ENCODE results near the gene SP3. TPM values are rescaled to one million over a fixed set of nuclear protein-coding genes. Genes with fewer than 3 reads are reported as not detected.
"Not testable (repeated sequence)": the region's sequence is repeated elsewhere in the genome, so short reads cannot be mapped to it uniquely, and the experiment has no call there.

Gene SP3
- total RNA-seq, 1 experiment from 2014 or later: 84.5 TPM

- no TSS peak for BruUV-seq (replicated peaks)
- intact Hi-C loops (cut with micrococcal nuclease; ENCODE audit: unreplicated experiment): loop anchor here (10.0 kb wide), 1 partner anchor 452 kb away; no protein-coding TSS in a partner anchor
- POLR2A ChIA-PET (ENCODE audit: low non-redundant PET): no interaction called here
These were observed 72.8 kb downstream of the SP3 start for GRCh38 chr2:173892341-173892740.

GRCh38 chr2:173891315-173892037 lies 73.7 kb downstream of the SP3 start:
- H3K27ac ChIP-seq (ENCODE audit: low read depth, low read length, poor library complexity, severe bottlenecking): no peak overlapping the region
- no peak overlapping the region for H3K4me3 ChIP-seq (ENCODE audit: low read depth, low read length, poor library complexity, severe bottlenecking)
- no peaks in the 10 kb centered on the region for H3K27me3 ChIP-seq (replicated peaks; ENCODE audit: insufficient read depth, low read depth, low read length, poor library complexity)
- no peak for DNase-seq (ENCODE audit: low spot score)
- no peaks in the 10 kb centered on the region for H3K4me1 ChIP-seq (ENCODE audit: insufficient read depth, low read length, poor library complexity, severe bottlenecking)
- BruUV-seq (replicated peaks): no TSS peak
- ChIA-PET POLR2A (ENCODE audit: low non-redundant PET) (no interaction called here), CTCF (no interaction called here)
- TF ChIP-seq EZH2 (IDR thresholded peaks at IDR 0.05; ENCODE audit: borderline replicate concordance, low read depth, low read length, poor library complexity, severe bottlenecking) (no peak), CTCF (conservative IDR thresholded peaks at IDR 0.05; ENCODE audit: low read depth, low read length) (no peak)
- H3K9me3 ChIP-seq (ENCODE audit: low read depth, low read length, poor library complexity, severe bottlenecking): peaks cover 12% of the 10 kb centered on the region
- H3K36me3 ChIP-seq (ENCODE audit: insufficient read depth, low read length, poor library complexity, severe bottlenecking): no peaks in the 10 kb centered on the region
- intact Hi-C loops (cut with micrococcal nuclease; ENCODE audit: unreplicated experiment): loop anchor here (10.0 kb wide), 1 partner anchor 453 kb away; no protein-coding TSS in a partner anchor

More at GRCh38 chr2:173892341-173892740, 72.8 kb downstream of the SP3 start:
- Histone ChIP-seq H3K36me3 (ENCODE audit: insufficient read depth, low read length, poor library complexity, severe bottlenecking) (no peaks in the 10 kb centered on the region), H3K9me3 (ENCODE audit: low read depth, low read length, poor library complexity, severe bottlenecking) (peaks cover 12% of the 10 kb centered on the region), H3K27me3 (replicated peaks; ENCODE audit: insufficient read depth, low read depth, low read length, poor library complexity) (no peaks in the 10 kb centered on the region), H3K27ac (ENCODE audit: low read depth, low read length, poor library complexity, severe bottlenecking) (no peak overlapping the region), H3K4me3 (ENCODE audit: low read depth, low read length, poor library complexity, severe bottlenecking) (no peak overlapping the region), H3K4me1 (ENCODE audit: insufficient read depth, low read length, poor library complexity, severe bottlenecking) (no peaks in the 10 kb centered on the region)
- TF ChIP-seq CTCF (conservative IDR thresholded peaks at IDR 0.05; ENCODE audit: low read depth, low read length): no peak
- TF ChIP-seq EZH2 (IDR thresholded peaks at IDR 0.05; ENCODE audit: borderline replicate concordance, low read depth, low read length, poor library complexity, severe bottlenecking): no peak
- CTCF ChIA-PET: no interaction called here
- DNase-seq (ENCODE audit: low spot score): no peak

- H3K4me3 ChIP-seq (ENCODE audit: low read depth, low read length, poor library complexity, severe bottlenecking); H3K27me3 ChIP-seq (replicated peaks; ENCODE audit: insufficient read depth, low read depth, low read length, poor library complexity); H3K36me3 ChIP-seq (ENCODE audit: insufficient read depth, low read length, poor library complexity, severe bottlenecking); intact Hi-C loops (cut with micrococcal nuclease; ENCODE audit: unreplicated experiment); DNase-seq (ENCODE audit: low spot score); H3K27ac ChIP-seq (ENCODE audit: low read depth, low read length, poor library complexity, severe bottlenecking); BruUV-seq (replicated peaks); POLR2A ChIA-PET (ENCODE audit: low non-redundant PET); H3K4me1 ChIP-seq (ENCODE audit: insufficient read depth, low read length, poor library complexity, severe bottlenecking); CTCF ChIA-PET: not testable (repeated sequence)
- H3K9me3 ChIP-seq (ENCODE audit: low read depth, low read length, poor library complexity, severe bottlenecking): peaks cover 16% of the 10 kb centered on the region
These were observed 75.7 kb downstream of the SP3 start for GRCh38 chr2:173889464-173889863.

GRCh38 chr2:173886613-173887012 lies 78.6 kb downstream of the SP3 start:
- no peak for TF ChIP-seq CTCF (conservative IDR thresholded peaks at IDR 0.05; ENCODE audit: low read depth, low read length)
- TF ChIP-seq EZH2 (IDR thresholded peaks at IDR 0.05; ENCODE audit: borderline replicate concordance, low read depth, low read length, poor library complexity, severe bottlenecking): no peak
- POLR2A ChIA-PET (ENCODE audit: low non-redundant PET): no interaction called here
- Histone ChIP-seq H3K27ac (ENCODE audit: low read depth, low read length, poor library complexity, severe bottlenecking) (no peak overlapping the region), H3K27me3 (replicated peaks; ENCODE audit: insufficient read depth, low read depth, low read length, poor library complexity) (no peaks in the 10 kb centered on the region), H3K4me3 (ENCODE audit: low read depth, low read length, poor library complexity, severe bottlenecking) (no peak overlapping the region), H3K9me3 (ENCODE audit: low read depth, low read length, poor library complexity, severe bottlenecking) (peaks cover 16% of the 10 kb centered on the region), H3K36me3 (ENCODE audit: insufficient read depth, low read length, poor library complexity, severe bottlenecking) (no peaks in the 10 kb centered on the region), H3K4me1 (ENCODE audit: insufficient read depth, low read length, poor library complexity, severe bottlenecking) (peaks cover 1% of the 10 kb centered on the region)
- no TSS peak for BruUV-seq (replicated peaks)
- no peak for DNase-seq (ENCODE audit: low spot score)
- intact Hi-C loops (cut with micrococcal nuclease; ENCODE audit: unreplicated experiment): no loop called here
- CTCF ChIA-PET: no interaction called here

Data from A673 (cell line).